ENCODE data around the gene HDHD3. TPM values are rescaled to one million over a fixed set of nuclear protein-coding genes. Genes with fewer than 3 reads are reported as not detected.

HDHD3 gene
- total RNA-seq, 3 donors from 2014 or later, result 75.7 to 148 (median 115) TPM

GRCh38 chr9:113361304-113362018 lies 15.3 kb downstream of the HDHD3 start:
- H3K36me3 ChIP-seq (ENCODE audit: low read depth), result no peaks in the 10 kb centered on the region
- no peaks in the 10 kb centered on the region for H3K4me1 ChIP-seq (ENCODE audit: low read depth)
- H3K4me3 ChIP-seq, result no peak overlapping the region
- H3K9me3 ChIP-seq, result no peaks in the 10 kb centered on the region
- intact Hi-C loops (cut with DNase I, micrococcal nuclease), result no loop called here
- DNase-seq (no peak), ATAC-seq (no peak)
- TF ChIP-seq CTCF (IDR thresholded peaks at IDR 0.05), result no peak

GRCh38 chr9:113360242-113360842 lies 16.4 kb downstream of the HDHD3 start:
- Histone ChIP-seq H3K4me1 (ENCODE audit: low read depth) (no peaks in the 10 kb centered on the region), H3K36me3 (ENCODE audit: low read depth) (no peaks in the 10 kb centered on the region), H3K9me3 (no peaks in the 10 kb centered on the region), H3K4me3 (no peak overlapping the region)
- ATAC-seq, result no peak
- no peak for DNase-seq
- no peak for TF ChIP-seq CTCF (IDR thresholded peaks at IDR 0.05)
- intact Hi-C loops (cut with DNase I, micrococcal nuclease), result no loop called here

- H3K36me3 ChIP-seq (ENCODE audit: low read depth), result no peaks in the 10 kb centered on the region
- ATAC-seq (no peak), DNase-seq (no peak)
- no peaks in the 10 kb centered on the region for H3K9me3 ChIP-seq
- H3K4me3 ChIP-seq, result no peak overlapping the region
- no peaks in the 10 kb centered on the region for H3K4me1 ChIP-seq (ENCODE audit: low read depth)
- TF ChIP-seq CTCF (IDR thresholded peaks at IDR 0.05), result no peak
- intact Hi-C loops (cut with DNase I, micrococcal nuclease), result no loop called here
These were observed 17.4 kb downstream of the HDHD3 start for GRCh38 chr9:113359385-113359784.

- Histone ChIP-seq H3K4me3 (no peak overlapping the region), H3K4me1 (ENCODE audit: low read depth) (no peaks in the 10 kb centered on the region), H3K9me3 (no peaks in the 10 kb centered on the region), H3K36me3 (ENCODE audit: low read depth) (no peaks in the 10 kb centered on the region)
- no peak for DNase-seq
- no peak for TF ChIP-seq CTCF (IDR thresholded peaks at IDR 0.05)
- intact Hi-C loops (cut with DNase I, micrococcal nuclease), result no loop called here
- no peak for ATAC-seq
These were observed 20.0 kb downstream of the HDHD3 start for GRCh38 chr9:113356686-113357292.

- no peak for TF ChIP-seq CTCF (IDR thresholded peaks at IDR 0.05)
- no peak for DNase-seq
- intact Hi-C loops (cut with DNase I, micrococcal nuclease), result no loop called here
- Histone ChIP-seq H3K36me3 (ENCODE audit: low read depth) (no peaks in the 10 kb centered on the region), H3K9me3 (no peaks in the 10 kb centered on the region), H3K4me1 (ENCODE audit: low read depth) (peaks cover 2% of the 10 kb centered on the region), H3K4me3 (no peak overlapping the region)
- no peak for ATAC-seq
These were observed 21.7 kb downstream of the HDHD3 start for GRCh38 chr9:113355040-113355596.

Measured in mucosa of descending colon (tissue), 3 donors.